GM12891 (cell line): ENCODE data around the gene ACTL8. TPM values are rescaled to one million over a fixed set of nuclear protein-coding genes. Genes with fewer than 3 reads are reported as not detected.

Source experiments
- DNase-seq: peaks from one replicate; pipeline ENCODE4 v3.0.0; 2011; ENCODE audit warnings: low spot score; ENCODE audit not compliant: insufficient read length
- FAIRE-seq: peaks from 2 replicates; lab custom pipeline; 2011; peaks lifted over from hg19 to GRCh38; lab: Jason Lieb, UNC
- PAX5 ChIP-seq: IDR thresholded peaks from 2 replicates; pipeline ENCODE4 v1.6.1; 2011; ENCODE audit warnings: low read length, moderate library complexity, mild to moderate bottlenecking; ENCODE audit not compliant: insufficient read depth, severe bottlenecking
- POLR2A ChIP-seq: IDR thresholded peaks from 2 replicates; pipeline ENCODE4 v1.6.1; 2011; ENCODE audit warnings: low read depth, low read length, control low read depth
- POLR2AphosphoS5 ChIP-seq: IDR thresholded peaks from 2 replicates; pipeline ENCODE4 v1.6.1; 2011; ENCODE audit warnings: low read depth, low read length, control low read depth
- POU2F2 ChIP-seq: IDR thresholded peaks from 2 replicates; pipeline ENCODE4 v1.6.1; 2011; ENCODE audit warnings: low read depth, mild to moderate bottlenecking, control low read depth, low read length, moderate library complexity
- SPI1 ChIP-seq: IDR thresholded peaks from 2 replicates; pipeline ENCODE4 v1.6.1; 2011; ENCODE audit warnings: low read depth, low read length, control low read depth
- TAF1 ChIP-seq: IDR thresholded peaks from 2 replicates; pipeline ENCODE4 v1.6.1; 2011; ENCODE audit warnings: low read depth, low read length, control low read depth
- polyA plus RNA-seq: library from polyadenylated mRNA; unstranded; fragments of >200 nt; gene quantifications from one replicate; pipeline ENCODE4 v1.2.1, GENCODE V29; 2012; ENCODE audit warnings: low read depth, missing spikeins, inconsistent platforms; ENCODE audit not compliant: missing spikeins

Gene ACTL8, protein sequence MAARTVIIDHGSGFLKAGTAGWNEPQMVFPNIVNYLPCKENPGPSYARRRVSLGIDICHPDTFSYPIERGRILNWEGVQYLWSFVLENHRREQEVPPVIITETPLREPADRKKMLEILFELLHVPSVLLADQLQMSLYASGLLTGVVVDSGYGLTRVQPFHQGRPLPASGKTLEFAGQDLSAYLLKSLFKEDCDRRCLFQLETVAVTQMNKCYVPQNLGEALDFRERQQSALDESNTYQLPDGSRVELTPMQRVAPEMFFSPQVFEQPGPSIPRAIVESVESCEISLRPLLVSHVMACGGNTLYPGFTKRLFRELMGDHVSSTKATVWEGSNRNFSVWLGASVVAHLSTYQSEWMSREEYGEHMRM
- polyA plus RNA-seq, result 0.08 TPM

DNA sequence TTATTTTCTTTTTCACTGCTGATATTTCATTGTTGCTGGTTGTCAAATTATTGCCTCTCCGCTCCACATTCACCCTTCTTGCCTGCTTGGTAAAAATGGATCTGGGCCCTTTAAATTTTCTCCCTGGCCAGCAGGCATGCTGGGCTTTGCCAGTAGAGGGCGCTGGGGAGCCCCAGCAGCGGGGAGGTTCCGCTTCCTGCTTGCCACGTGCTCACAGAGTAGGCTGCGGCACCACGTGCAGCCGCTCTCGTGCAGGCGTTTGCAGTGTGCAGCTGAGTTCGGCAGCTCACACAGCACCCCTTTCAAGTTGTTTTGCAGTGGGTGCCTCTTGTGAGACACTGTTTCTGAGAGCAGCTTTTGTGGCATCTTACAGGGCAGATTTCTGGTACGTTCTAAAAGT, at the start of gene ACTL8:
Gene ACTL8 (plus strand): TSS at position 214 of the 400 bp plus-strand sequence. CDS start 67,676 bp downstream, outside the sequence.
- no peak for DNase-seq
- no peak for FAIRE-seq
- TF ChIP-seq PAX5 (no peak), POLR2AphosphoS5 (no peak), TAF1 (no peak), POLR2A (no peak), SPI1 (no peak), POU2F2 (no peak)

DNA sequence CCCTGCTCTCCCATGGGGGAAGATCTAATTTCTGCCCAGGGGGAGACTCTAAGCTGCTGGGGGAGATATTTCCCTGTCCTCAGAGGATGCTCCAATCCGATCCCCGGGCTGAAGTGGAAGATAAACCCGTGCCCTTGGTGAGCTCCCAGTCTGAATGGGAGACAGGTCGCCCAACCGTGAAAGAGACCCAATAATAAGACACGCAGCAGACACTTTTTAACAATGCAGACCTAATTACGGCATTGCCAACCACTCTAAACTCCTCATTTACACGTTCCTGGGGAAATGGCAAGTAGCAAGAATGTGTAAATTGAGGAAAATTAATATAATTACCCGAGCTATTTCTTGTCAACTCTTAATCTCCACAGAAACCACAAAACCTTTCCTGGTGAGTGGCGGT, 48.7 kb upstream of the ACTL8 start:
- no peak for DNase-seq
- no peak for FAIRE-seq
- TF ChIP-seq SPI1 (no peak), POLR2A (no peak), PAX5 (no peak), TAF1 (no peak), POU2F2 (no peak), POLR2AphosphoS5 (no peak)

DNA sequence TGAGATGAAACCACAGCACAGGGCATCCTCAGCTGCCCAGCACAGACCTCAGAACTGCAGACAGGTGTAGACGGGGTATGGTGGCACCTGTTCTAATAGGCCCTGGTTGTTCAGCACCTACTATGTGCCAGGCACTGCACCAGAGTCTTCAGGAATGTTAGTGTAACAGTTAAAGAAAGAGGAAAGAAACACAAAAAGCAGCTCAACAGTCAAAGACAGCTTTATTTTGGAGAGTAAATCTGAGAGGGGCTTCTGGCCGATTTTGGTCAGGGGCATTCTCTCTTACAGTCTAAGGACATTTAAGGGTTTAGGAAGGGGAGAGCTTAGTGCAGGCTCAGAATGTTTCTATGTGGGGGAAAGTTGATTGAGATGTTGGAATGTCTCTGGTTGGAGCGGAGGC, 45.2 kb upstream of the ACTL8 start:
- no peak for FAIRE-seq
- DNase-seq, result no peak
- TF ChIP-seq POU2F2 (no peak), POLR2AphosphoS5 (no peak), PAX5 (no peak), TAF1 (no peak), POLR2A (no peak), SPI1 (no peak)

DNA sequence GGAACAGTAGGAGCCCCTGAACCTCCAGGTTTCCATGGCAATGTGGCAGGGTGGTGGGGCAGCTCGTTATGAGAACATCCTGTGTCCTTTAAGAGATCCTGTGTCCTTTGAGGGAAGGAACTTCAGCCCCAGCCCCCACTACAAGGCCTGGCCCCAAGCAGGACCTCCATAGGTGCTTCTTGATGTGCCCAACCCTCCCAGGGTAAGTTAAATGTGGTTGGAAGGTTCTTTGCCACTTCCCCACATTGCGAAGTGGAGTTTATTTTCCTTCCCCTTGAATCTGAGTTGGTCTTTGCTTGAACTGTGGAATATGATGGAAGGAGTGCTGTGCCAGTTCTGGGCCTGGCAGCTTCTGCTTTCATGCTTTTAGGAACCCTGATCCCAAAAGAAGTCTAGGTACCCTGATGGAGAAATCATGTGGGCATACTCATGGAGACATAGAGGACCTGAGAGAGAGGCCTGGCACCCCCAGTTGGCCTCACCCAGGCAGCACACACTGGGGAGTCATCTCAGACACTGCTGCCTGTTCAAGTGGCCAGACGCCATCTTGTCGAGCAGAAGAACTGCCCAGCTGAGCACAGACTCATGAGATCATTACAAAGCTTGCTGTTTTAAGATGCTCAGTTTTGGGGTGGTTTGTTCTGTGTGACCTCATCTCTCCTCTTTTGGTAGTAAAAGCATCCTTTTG, 44.1 kb upstream of the ACTL8 start:
- TF ChIP-seq PAX5 (no peak), POLR2AphosphoS5 (no peak)
- DNase-seq (no peak), FAIRE-seq (no peak)

DNA sequence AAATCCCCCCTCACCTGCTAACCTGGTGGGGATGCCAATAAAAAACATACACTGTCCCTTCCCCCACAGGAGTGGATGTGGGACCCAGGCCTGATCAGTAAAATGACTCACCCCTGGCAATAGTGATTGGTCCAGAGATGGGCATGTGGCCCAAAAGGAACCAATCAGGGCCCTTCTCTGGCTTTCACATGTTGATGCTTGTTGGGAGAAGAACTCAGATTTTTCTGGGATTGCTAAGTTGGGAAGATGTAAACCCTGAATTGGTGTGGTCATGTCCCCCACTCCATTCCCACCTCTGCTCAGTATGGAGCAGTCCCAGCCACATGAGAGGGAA, 43.6 kb upstream of the ACTL8 start:
- no peak for FAIRE-seq
- DNase-seq, result no peak
- no peak for TF ChIP-seq POU2F2
- TF ChIP-seq POLR2AphosphoS5, result no peak
- TF ChIP-seq TAF1, result no peak
- no peak for TF ChIP-seq SPI1
- TF ChIP-seq POLR2A, result no peak
- no peak for TF ChIP-seq PAX5

DNA sequence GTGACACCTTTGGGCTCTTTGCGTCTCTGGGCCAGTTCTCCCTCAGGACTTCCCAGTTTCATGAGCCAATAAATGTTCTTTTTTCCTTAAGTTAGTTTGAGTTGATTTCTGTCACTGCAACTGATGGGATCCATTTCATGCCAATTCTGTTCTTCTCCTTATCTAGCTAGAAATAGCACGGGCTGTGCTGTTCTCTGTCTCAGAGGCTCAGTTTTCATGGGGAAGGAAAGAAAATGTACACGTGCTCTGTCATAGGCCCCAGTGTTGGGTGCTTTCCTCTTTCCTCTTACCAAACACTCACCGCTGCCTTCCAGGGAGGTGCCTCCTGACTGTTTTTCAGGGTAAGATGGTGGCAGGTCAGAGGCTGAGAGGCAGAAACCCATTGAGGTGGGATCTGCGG, 43.2 kb upstream of the ACTL8 start:
- TF ChIP-seq POLR2AphosphoS5 (no peak), SPI1 (no peak), POLR2A (no peak), TAF1 (no peak), PAX5 (no peak), POU2F2 (no peak)
- DNase-seq, result no peak
- FAIRE-seq, result no peak

DNA sequence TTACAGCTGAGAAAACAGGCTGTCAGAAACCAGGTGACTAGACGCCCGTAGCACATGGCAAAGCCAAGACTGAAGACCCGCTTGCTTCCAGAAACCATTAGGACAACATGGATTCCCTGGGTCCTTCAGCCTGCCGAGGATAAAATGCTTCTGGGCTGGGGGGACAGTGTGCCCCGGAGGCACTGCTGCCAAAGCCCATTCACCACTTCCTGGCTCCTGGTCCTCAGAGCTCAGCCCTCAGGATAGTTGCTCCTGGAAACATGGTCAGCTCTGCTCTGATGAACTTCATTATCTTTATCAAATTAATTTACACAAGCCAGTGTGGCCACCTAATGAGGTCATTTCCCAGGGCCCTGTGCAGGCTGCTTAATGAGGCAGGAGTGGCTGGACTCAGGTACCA, 41.1 kb upstream of the ACTL8 start:
- no peak for DNase-seq
- TF ChIP-seq POLR2AphosphoS5, result no peak
- no peak for TF ChIP-seq POLR2A
- no peak for TF ChIP-seq SPI1
- TF ChIP-seq TAF1, result no peak
- TF ChIP-seq POU2F2, result no peak
- TF ChIP-seq PAX5, result no peak
- FAIRE-seq, result no peak

DNA sequence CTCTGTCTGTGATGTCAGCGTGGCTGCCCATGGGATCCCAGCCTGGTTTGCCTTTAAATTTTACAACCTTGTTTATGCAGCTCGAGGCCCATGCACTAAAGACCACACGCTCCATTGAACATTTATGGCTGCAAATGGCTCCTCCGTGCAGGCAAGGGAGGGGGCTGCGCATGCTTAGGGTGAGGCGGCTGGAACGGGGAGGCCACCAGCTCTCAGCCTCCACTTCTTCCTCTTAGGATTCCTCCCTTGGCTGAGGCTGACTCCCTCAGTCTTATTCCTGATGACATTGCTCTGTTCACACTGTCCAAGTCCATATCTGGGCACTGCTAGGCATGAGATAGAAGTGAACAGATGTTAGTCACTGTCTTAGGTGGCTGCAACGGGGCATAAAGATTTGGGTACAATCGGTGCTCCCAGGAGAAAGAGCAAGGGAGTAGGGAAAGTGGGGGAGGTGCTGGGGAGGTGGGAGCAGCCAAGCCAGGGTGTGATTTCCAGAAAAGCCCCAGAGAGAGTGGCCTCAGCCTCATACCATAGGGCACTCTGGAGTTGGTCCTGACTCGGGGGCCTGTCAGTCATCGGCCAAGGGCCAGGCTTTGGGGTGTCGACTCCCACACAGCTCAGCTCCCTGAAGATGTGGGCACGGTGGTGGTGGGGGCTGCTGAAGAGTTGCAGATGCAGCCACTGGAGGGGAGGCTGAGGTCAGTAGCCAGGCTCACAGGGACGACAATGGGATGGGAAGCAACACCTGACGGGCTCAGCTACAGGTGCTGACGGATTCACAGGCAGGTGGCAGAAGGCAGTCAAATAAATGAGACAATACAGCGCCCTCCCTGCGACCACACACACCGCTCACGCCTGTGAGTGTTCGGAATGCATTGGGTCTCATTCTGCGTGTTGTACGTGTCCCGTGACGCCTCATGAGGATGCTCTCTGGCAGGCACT, 37.3 kb upstream of the ACTL8 start:
- DNase-seq, result no peak
- FAIRE-seq, result no peak
- TF ChIP-seq TAF1, result no peak
- no peak for TF ChIP-seq POLR2A
- no peak for TF ChIP-seq SPI1

DNA sequence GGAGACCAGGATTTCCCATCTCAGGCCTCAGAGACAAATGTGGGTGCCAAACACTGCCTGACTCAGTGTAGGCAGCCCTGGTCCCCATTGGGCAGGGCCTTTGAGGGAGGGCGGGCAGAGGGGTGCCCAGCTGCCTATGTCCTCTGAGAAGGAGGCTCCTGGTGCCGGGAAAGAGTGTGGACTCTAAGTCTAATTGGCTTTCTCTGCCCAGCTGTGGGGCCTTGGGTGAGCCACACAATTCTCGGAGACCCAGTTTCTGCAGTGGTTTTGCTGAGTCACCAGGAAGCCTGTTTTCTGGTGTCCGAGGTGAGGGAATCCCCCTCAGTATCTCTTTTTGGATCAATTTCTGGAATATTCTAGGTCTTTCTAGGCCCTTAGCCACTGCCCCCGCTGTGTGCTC, 35.3 kb upstream of the ACTL8 start:
- no peak for DNase-seq
- FAIRE-seq, result no peak
- no peak for TF ChIP-seq SPI1
- no peak for TF ChIP-seq PAX5
- TF ChIP-seq POLR2AphosphoS5, result no peak
- TF ChIP-seq POLR2A, result no peak
- no peak for TF ChIP-seq POU2F2
- no peak for TF ChIP-seq TAF1
